RPMI8226 (cell line): ENCODE measurements around the gene CLPTM1L.
"Not testable (repeated sequence)": the region's sequence is repeated elsewhere in the genome, so short reads cannot be mapped to it uniquely, and the experiment has no call there.

Experiments
- DNase-seq: peaks from one replicate; pipeline ENCODE4 v3.0.0-alpha.2; 2015

CLPTM1L gene

GRCh38 chr5:1380011-1380817 lies 35.3 kb upstream of the CLPTM1L start:
- peak; percentile 91 for DNase-seq

- DNase-seq: no peak
These were observed 34.2 kb upstream of the CLPTM1L start for GRCh38 chr5:1378866-1379659.

- DNase-seq: no peak
These were observed 33.2 kb upstream of the CLPTM1L start for GRCh38 chr5:1378096-1378495.

GRCh38 chr5:1376981-1377380 lies 32.1 kb upstream of the CLPTM1L start:
- DNase-seq: no peak

- DNase-seq: no peak
These were observed 31.2 kb upstream of the CLPTM1L start for GRCh38 chr5:1375871-1376810.

GRCh38 chr5:1374679-1375055 lies 29.8 kb upstream of the CLPTM1L start:
- no peak for DNase-seq

GRCh38 chr5:1374030-1374678 lies 29.3 kb upstream of the CLPTM1L start:
- no peak for DNase-seq

- not testable (repeated sequence) for DNase-seq
These were observed 27.1 kb upstream of the CLPTM1L start for GRCh38 chr5:1371972-1372342.

- DNase-seq: no peak
These were observed 26.5 kb upstream of the CLPTM1L start for GRCh38 chr5:1371218-1371971.

GRCh38 chr5:1370006-1370405 lies 25.1 kb upstream of the CLPTM1L start:
- no peak for DNase-seq

GRCh38 chr5:1368756-1369155 lies 23.9 kb upstream of the CLPTM1L start:
- DNase-seq: no peak

- DNase-seq: no peak
These were observed 23.3 kb upstream of the CLPTM1L start for GRCh38 chr5:1368236-1368635.

- DNase-seq: peak; percentile 26
These were observed 22.2 kb upstream of the CLPTM1L start for GRCh38 chr5:1367149-1367548.

GRCh38 chr5:1366514-1366913 lies 21.6 kb upstream of the CLPTM1L start:
- no peak for DNase-seq

- DNase-seq: no peak
These were observed 19.3 kb upstream of the CLPTM1L start for GRCh38 chr5:1364211-1364610.

- DNase-seq: no peak
These were observed 18.7 kb upstream of the CLPTM1L start for GRCh38 chr5:1363581-1363980.

GRCh38 chr5:1363160-1363559 lies 18.3 kb upstream of the CLPTM1L start:
- DNase-seq: no peak

- DNase-seq: no peak
These were observed 17.5 kb upstream of the CLPTM1L start for GRCh38 chr5:1362242-1363015.

GRCh38 chr5:1360861-1361260 lies 16.0 kb upstream of the CLPTM1L start:
- no peak for DNase-seq

- not testable (repeated sequence) for DNase-seq
These were observed 15.5 kb upstream of the CLPTM1L start for GRCh38 chr5:1360367-1360766.

- peak; percentile 31 for DNase-seq
These were observed 14.8 kb upstream of the CLPTM1L start for GRCh38 chr5:1359713-1360112.
